Epithelial cell of alveolus of lung (primary cell): ENCODE results near the gene ZNF746. TPM values are rescaled to one million over a fixed set of nuclear protein-coding genes. Genes with fewer than 3 reads are reported as not detected.

Experiments
- total RNA-seq: library from RNA; depleted of rRNA; stranded (reverse); fragments of >200 nt; gene quantifications from 2 replicates; pipeline ENCODE4 v1.2.1, GENCODE V29; 2015

The ZNF746 gene
- 18.0 and 28.3 TPM in 2 replicates for total RNA-seq

DNA sequence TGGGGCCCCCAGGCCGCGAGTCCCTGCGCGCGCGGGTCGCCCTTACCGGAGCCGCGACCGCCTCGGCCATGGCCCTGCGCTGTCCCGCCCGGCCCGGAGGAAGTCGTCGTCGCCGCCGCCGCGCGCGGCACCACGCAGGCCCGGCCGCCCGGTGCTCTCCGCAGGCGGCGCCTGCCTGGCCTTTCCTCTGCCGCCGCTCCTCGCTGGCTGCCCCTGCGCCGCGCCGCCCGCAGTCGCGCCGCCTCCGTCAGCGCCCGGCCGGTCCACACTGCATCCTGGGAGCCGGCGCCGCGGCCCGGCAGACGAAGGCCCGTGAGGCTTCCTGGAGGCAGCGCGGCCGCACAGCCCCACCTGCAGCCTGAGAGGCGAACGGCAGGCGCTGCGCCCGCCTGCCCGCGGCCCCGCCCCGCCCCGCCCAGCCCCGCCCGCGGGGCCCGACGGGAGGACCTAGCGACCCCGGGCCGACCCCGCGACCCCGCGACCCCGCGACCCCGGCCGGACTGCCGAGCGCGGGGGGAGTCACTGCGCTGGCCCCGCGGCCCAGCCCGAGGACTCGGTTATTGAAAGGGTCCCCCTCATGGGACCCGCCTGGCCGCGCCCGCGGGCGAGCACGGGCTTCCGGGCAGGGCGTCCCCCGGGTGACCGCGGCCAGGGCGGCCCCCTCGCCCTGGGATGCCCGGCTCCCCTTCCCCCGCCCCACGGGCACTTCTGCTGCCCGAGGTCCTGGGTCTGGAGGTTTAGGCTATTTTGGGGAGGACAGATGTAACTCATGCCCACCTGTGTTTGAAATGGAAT lies at the start of gene ZNF746:
Gene ZNF746 (minus strand): TSS at position 343 of the 795 bp plus-strand sequence. CDS start 273 bp downstream, at position 70.

DNA sequence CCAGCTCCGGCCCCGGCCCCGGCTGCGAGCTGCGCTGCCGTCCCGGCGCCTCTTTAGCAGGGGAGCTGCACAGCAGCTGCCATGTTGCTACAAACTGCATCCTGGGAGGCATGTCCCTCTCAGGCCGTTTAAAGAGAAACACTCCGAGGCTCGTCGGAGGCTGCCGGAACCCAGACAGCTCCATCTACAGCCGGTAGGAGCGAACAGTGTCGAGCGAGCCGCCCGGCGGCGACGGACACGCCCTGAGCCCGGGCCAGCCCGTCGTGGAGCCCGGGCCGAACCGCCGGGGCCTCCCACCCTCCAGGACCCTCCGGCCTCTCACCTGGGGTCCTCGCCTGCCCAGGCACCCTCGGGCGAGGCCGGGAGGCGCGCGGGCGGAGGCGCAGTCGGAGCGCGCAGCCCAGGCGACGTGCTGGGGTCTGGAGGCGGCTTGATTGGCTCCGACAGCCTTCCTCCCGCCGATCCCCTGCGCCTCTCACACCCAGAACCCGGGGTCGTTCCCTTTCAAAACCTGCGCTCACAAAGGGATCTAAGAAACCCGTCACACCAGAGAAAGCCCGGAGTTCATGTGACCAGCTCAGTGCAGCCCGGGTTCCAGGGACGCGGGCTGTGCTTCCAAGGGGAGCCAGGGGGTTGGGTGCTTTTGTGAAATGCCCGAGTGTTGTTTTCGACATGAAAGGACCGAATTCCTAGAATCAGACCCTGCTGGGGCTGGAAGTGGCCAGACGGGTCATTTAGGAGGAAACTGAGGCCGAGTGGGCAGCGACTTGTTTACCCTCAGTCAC lies 36.9 kb downstream of the ZNF746 start, which contains the start of gene ZNF777:
Gene ZNF777 (minus strand): TSS at position 570 of the 785 bp plus-strand sequence. CDS start 5,040 bp downstream, outside the sequence.

Other genes starting within 250 kb of the ZNF746 start
- gene ZNF783, start 235.6 kb downstream of the ZNF746 start, total RNA-seq: 5.8 and 10.0 TPM in 2 replicates
- gene ZNF777, start 36.7 kb downstream of the ZNF746 start, total RNA-seq: 8.7 and 12.3 TPM in 2 replicates